GM12864 (cell line): Measurements from ENCODE around the gene LRIT1.

Source experiments
- DNase-seq: peaks from one replicate; pipeline ENCODE4 v3.0.0-alpha.2; 2011; ENCODE audit warnings: low read depth
- H3K4me3 ChIP-seq: 2 replicates; pipeline ENCODE4 v1.5.1; 2011; ENCODE audit warnings: mild to moderate bottlenecking, low read depth, low read length, control low read depth
- TF ChIP-seq, protein P1 (sequence below): IDR thresholded peaks from 2 replicates; pipeline ENCODE4 v1.5.1; 2011; ENCODE audit warnings: low read depth, mild to moderate bottlenecking, moderate library complexity, low read length, control low read depth, inconsistent platforms; ENCODE audit errors: missing control alignments

Gene LRIT1

DNA sequence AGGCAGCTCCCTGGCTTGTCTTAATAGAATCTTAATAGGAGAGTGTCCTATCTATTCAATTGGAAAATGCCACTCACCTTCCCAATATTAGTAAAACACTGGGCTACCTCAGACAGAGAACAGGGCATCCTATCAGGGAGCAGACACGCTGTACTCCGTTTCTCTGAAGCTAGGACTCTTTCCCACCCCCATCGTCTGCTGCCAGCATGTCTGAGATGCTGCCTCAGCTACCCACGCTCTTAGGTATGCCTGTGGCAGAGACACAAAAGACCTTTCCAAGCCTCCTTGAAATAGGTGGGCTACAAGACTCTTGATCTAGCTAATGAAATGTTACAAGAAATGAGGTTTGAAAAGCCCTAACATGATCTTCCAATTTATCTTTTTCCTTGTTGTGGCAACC is 13.5 kb downstream of the LRIT1 start:
- TF ChIP-seq, protein P1, sequence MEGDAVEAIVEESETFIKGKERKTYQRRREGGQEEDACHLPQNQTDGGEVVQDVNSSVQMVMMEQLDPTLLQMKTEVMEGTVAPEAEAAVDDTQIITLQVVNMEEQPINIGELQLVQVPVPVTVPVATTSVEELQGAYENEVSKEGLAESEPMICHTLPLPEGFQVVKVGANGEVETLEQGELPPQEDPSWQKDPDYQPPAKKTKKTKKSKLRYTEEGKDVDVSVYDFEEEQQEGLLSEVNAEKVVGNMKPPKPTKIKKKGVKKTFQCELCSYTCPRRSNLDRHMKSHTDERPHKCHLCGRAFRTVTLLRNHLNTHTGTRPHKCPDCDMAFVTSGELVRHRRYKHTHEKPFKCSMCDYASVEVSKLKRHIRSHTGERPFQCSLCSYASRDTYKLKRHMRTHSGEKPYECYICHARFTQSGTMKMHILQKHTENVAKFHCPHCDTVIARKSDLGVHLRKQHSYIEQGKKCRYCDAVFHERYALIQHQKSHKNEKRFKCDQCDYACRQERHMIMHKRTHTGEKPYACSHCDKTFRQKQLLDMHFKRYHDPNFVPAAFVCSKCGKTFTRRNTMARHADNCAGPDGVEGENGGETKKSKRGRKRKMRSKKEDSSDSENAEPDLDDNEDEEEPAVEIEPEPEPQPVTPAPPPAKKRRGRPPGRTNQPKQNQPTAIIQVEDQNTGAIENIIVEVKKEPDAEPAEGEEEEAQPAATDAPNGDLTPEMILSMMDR = no peak
- H3K4me3 ChIP-seq = no peak overlapping the region
- no peak for DNase-seq

DNA sequence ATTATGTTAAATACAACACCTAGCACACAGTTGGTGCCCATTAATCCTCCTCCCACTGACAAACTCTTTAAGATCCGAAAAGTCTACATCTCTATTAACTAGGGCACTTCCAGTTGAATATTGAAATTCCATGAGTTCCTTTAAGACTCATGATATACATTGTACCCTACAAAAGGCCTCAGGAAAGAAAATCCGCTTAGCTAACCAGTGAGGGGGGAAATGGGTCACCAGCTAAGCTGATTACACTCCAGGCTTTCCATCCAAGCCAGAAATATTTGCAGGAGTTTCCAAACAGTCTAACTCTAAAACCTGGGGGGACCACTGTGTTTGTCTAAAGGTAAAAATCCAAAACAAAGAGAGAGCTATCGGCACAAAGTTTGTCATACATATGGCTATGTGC is 14.7 kb downstream of the LRIT1 start:
- DNase-seq = no peak
- H3K4me3 ChIP-seq = no peak overlapping the region
- TF ChIP-seq, protein P1 = no peak

DNA sequence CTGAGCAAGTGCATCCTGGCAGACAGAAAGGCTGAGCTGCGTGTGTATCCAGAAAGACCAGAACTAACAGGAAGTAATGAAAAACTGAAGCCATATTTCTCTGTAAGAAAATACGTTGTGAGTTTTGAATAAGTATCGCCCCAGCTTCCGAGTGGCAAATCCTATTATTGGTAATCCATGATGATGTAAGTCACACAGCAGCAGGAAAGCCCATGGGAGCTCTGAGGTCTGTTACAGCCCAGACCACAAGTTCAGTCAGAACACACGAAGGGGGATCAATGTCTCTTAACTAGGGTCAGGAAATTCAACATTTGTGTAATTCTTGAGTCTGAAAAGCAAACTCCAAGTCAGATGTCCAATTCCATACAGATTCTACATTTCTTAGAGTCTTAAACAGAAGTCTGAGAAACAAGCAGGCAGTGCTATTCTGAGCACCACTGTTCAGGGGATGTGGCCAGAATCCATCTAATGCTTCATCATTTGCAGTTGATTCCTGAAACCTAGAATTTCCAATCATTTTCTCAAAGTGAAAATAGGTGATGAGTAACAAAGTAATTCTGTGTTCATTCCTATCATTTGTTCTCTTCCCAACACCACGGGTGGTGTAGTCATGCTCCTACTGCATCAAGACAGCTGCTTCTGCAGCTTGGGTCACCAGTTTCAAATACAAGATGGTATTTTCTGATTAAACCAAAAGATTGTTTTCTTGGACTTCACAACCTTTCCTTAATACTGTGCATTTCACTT is 15.7 kb downstream of the LRIT1 start, which contains the start of gene LRIT2:
Gene LRIT2 (minus strand): TSS at position 118 of the 747 bp plus-strand sequence. CDS start 24 bp downstream, at position 94.
- TF ChIP-seq, protein P1 = no peak
- no peak within 1 kb of the TSS for H3K4me3 ChIP-seq
- DNase-seq = no peak

DNA sequence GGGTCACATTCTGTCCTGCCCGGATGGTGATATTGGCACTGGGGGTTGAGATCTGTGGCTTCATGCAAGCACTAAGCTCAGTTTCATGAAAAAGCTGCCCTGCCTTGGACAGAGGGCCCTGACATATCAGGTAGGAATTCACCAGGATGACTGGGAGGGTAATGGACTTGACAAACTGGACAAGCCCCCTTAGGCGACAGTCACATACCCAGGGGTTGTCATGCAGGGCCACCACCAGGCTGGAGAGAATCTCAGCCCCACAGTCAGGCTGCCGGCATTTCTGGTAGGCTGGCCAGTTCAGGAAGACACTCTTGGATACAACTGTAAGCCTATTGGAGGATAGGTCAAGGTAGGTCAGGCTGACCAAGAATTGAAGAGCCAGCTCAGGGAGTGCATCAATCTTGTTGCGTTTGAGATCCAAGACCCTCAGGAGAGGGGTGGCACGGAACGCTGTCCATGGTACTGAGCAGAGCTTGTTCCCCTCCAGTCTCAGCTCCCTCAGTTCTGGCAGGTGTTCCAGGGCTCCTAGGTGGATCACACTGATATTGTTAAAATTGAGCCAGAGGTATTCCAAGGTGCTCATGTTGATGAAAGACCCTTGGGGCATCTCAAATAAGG is 16.8 kb downstream of the LRIT1 start:
- no peak for DNase-seq
- TF ChIP-seq, protein P1 = no peak
- H3K4me3 ChIP-seq = no peak overlapping the region

DNA sequence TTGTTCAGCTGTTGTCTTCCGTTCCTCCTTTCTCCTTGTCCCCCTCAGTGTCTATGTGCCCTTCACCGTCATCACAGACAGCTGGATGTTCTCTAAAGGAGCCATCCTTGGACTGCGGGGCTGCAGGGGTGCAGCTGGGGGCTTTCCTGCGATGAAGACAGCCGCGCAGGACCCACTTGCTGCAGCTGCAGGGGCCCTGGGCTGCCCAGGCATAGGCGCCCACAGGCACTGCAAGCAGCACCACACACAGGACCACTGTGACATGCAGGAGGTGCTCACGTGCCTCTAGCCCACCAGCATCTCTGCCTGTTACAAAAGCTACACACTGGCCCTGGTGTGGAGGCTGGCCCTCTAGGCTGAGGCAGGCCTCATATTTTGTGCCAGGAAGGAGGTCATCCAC is 19.4 kb downstream of the LRIT1 start:
- no peak overlapping the region for H3K4me3 ChIP-seq
- TF ChIP-seq, protein P1 = no peak
- DNase-seq = no peak

DNA sequence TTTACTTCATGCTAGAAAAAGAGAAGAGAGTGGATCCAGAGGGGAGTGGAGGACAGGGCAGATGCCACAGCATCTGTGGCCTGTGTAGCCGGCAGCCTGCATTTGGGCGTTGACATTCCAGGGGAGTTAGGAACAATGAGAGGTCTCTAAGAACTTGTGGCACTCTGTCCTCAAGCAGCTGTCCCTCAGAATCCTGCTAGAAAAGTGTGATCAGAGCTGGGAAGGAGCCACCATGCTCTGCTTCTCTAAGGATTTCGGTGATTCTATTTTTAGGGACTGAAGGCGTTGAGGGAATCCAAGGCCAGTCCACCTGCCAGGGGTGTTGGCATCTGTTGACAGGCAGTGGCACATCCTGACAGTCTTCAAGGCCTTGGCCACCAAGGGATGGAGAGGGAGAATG is 23.6 kb downstream of the LRIT1 start:
- TF ChIP-seq, protein P1 = no peak
- H3K4me3 ChIP-seq = no peak overlapping the region
- DNase-seq = no peak
